ENCODE data around the gene CLC.

GRCh38 chr19:39731685-39732084, 6.1 kb downstream of the CLC start:
- no peak for TF ChIP-seq CTCF (IDR thresholded peaks at IDR 0.05; ENCODE audit: poor library complexity)
- no peak for TF ChIP-seq EZH2 (IDR thresholded peaks at IDR 0.05; ENCODE audit: borderline replicate concordance)

Data from hepatocyte (in vitro differentiated cells).